ENCODE measurements around the gene CLDN1. TPM values are rescaled to one million over a fixed set of nuclear protein-coding genes. Genes with fewer than 3 reads are reported as not detected.

The CLDN1 gene
- total RNA-seq, 1 experiment from 2014 or later: 38.9 TPM

GRCh38 chr3:190362258-190362657, 40.0 kb upstream of the CLDN1 start:
- POLR2A ChIA-PET: no interaction called here
- CTCF ChIA-PET: no interaction called here
- DNase-seq: no peak
- BruUV-seq (replicated peaks): no TSS peak
- H3K4me3 Mint-ChIP-seq (ENCODE audit: unreplicated experiment): no peak overlapping the region
- no peak overlapping the region for H3K27ac Mint-ChIP-seq (ENCODE audit: unreplicated experiment)
- no peak for TF ChIP-seq CTCF (IDR thresholded peaks at IDR 0.05; ENCODE audit: insufficient read depth in 1 of 2, low read depth in 1 of 2, low read length in 1 of 2, severe bottlenecking in 1 of 2, unreplicated experiment in 1 of 2)
- H3K36me3 Mint-ChIP-seq (ENCODE audit: insufficient read depth, unreplicated experiment): no peaks in the 10 kb centered on the region
- no peaks in the 10 kb centered on the region for H3K27me3 Mint-ChIP-seq (ENCODE audit: insufficient read depth, unreplicated experiment)
- intact Hi-C loops (cut with micrococcal nuclease; ENCODE audit: unreplicated experiment): no loop called here
- Histone ChIP-seq H3K4me1 (no peaks in the 10 kb centered on the region), H3K36me3 (ENCODE audit: control insufficient read depth, insufficient read depth, low read length) (no peaks in the 10 kb centered on the region), H3K27me3 (replicated peaks; ENCODE audit: control insufficient read depth, insufficient read depth, low read length) (no peaks in the 10 kb centered on the region), H3K4me3 (ENCODE audit: low read depth, low read length) (no peak overlapping the region), H3K9me3 (no peaks in the 10 kb centered on the region)
- H3K4me1 Mint-ChIP-seq (ENCODE audit: low read depth, unreplicated experiment): peaks cover 15% of the 10 kb centered on the region
- peaks cover 6% of the 10 kb centered on the region for H3K9me3 Mint-ChIP-seq (ENCODE audit: unreplicated experiment)

DNA sequence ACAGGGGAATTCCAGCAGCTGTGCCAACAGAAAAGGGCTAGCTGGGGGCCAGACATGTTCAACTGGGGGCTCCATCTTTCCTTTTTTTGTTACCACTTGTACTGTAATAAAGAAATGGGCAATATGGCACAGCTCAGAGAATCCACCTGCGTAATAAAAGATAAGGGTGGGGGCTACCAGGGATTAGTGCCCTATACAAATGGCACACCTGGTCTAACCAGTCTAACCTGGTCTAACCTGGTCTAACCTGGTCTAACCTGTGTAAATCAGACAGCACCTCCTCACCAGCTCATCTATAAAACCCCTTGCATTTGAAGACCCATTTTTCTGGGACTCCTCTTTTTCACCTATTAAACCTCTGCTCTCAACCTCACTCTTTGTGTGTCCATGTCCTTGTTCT, 39.5 kb upstream of the CLDN1 start:
- Histone ChIP-seq H3K9me3 (no peaks in the 10 kb centered on the region), H3K36me3 (ENCODE audit: control insufficient read depth, insufficient read depth, low read length) (no peaks in the 10 kb centered on the region), H3K4me1 (no peaks in the 10 kb centered on the region), H3K4me3 (ENCODE audit: low read depth, low read length) (no peak overlapping the region), H3K27me3 (replicated peaks; ENCODE audit: control insufficient read depth, insufficient read depth, low read length) (no peaks in the 10 kb centered on the region)
- no peak for DNase-seq
- no peaks in the 10 kb centered on the region for H3K36me3 Mint-ChIP-seq (ENCODE audit: insufficient read depth, unreplicated experiment)
- CTCF ChIA-PET: no interaction called here
- H3K9me3 Mint-ChIP-seq (ENCODE audit: unreplicated experiment): peaks cover 6% of the 10 kb centered on the region
- H3K27ac Mint-ChIP-seq (ENCODE audit: unreplicated experiment): no peak overlapping the region
- TF ChIP-seq CTCF (IDR thresholded peaks at IDR 0.05; ENCODE audit: insufficient read depth in 1 of 2, low read depth in 1 of 2, low read length in 1 of 2, severe bottlenecking in 1 of 2, unreplicated experiment in 1 of 2): no peak
- H3K4me3 Mint-ChIP-seq (ENCODE audit: unreplicated experiment): no peak overlapping the region
- POLR2A ChIA-PET: no interaction called here
- intact Hi-C loops (cut with micrococcal nuclease; ENCODE audit: unreplicated experiment): no loop called here
- H3K27me3 Mint-ChIP-seq (ENCODE audit: insufficient read depth, unreplicated experiment): no peaks in the 10 kb centered on the region
- H3K4me1 Mint-ChIP-seq (ENCODE audit: low read depth, unreplicated experiment): peaks cover 18% of the 10 kb centered on the region
- BruUV-seq (replicated peaks): no TSS peak

- Histone ChIP-seq H3K4me1 (no peaks in the 10 kb centered on the region), H3K27me3 (replicated peaks; ENCODE audit: control insufficient read depth, insufficient read depth, low read length) (no peaks in the 10 kb centered on the region), H3K36me3 (ENCODE audit: control insufficient read depth, insufficient read depth, low read length) (no peaks in the 10 kb centered on the region), H3K4me3 (ENCODE audit: low read depth, low read length) (no peak overlapping the region), H3K9me3 (no peaks in the 10 kb centered on the region)
- no TSS peak for BruUV-seq (replicated peaks)
- POLR2A ChIA-PET: no interaction called here
- Mint-ChIP-seq H3K9me3 (ENCODE audit: unreplicated experiment) (peaks cover 5% of the 10 kb centered on the region), H3K27ac (ENCODE audit: unreplicated experiment) (no peak overlapping the region), H3K4me1 (ENCODE audit: low read depth, unreplicated experiment) (peaks cover 18% of the 10 kb centered on the region), H3K4me3 (ENCODE audit: unreplicated experiment) (no peak overlapping the region), H3K27me3 (ENCODE audit: insufficient read depth, unreplicated experiment) (no peaks in the 10 kb centered on the region), H3K36me3 (ENCODE audit: insufficient read depth, unreplicated experiment) (no peaks in the 10 kb centered on the region)
- no peak for DNase-seq
- CTCF ChIA-PET: no interaction called here
- intact Hi-C loops (cut with micrococcal nuclease; ENCODE audit: unreplicated experiment): no loop called here
- no peak for TF ChIP-seq CTCF (IDR thresholded peaks at IDR 0.05; ENCODE audit: insufficient read depth in 1 of 2, low read depth in 1 of 2, low read length in 1 of 2, severe bottlenecking in 1 of 2, unreplicated experiment in 1 of 2)
These were observed 38.0 kb upstream of the CLDN1 start for GRCh38 chr3:190360228-190360627.
